Mesenchymal stem cell (in vitro differentiated cells and primary cell): Measurements from ENCODE around the gene DCAF7.

Experiments used
- DNase-seq: peaks from one replicate; pipeline ENCODE4 v3.0.0-alpha.2; 2013
- H2AFZ ChIP-seq: one replicate; pipeline ENCODE4 v1.6.1; 2013; ENCODE audit warnings: low read depth, mild to moderate bottlenecking, control low read depth, inconsistent platforms, low read length, moderate library complexity
- H2AK5ac ChIP-seq: 2 replicates; pipeline ENCODE4 v1.6.1; 2013; ENCODE audit warnings: low read length, moderate library complexity, mild to moderate bottlenecking, inconsistent platforms; ENCODE audit not compliant: severe bottlenecking
- H2BK120ac ChIP-seq: one replicate; pipeline ENCODE4 v1.6.1; 2013; ENCODE audit warnings: low read depth, mild to moderate bottlenecking, inconsistent platforms, low read length, moderate library complexity
- H2BK12ac ChIP-seq, 2 experiments: one replicate each; pipeline ENCODE4 v1.6.1; 2013; ENCODE audit warnings: inconsistent platforms in 2 of 2, low read length in 2 of 2, mild to moderate bottlenecking in 2 of 2, moderate library complexity in 2 of 2, control low read depth in 1 of 2
- H2BK15ac ChIP-seq: one replicate; pipeline ENCODE4 v1.6.1; 2013; ENCODE audit warnings: mild to moderate bottlenecking, low read depth, inconsistent platforms; ENCODE audit not compliant: poor library complexity, severe bottlenecking
- H2BK5ac ChIP-seq: 2 replicates; pipeline ENCODE4 v1.6.1; 2013; ENCODE audit warnings: low read depth, mild to moderate bottlenecking, low read length, control low read depth, inconsistent platforms; ENCODE audit not compliant: poor library complexity, severe bottlenecking
- H3K14ac ChIP-seq, 2 experiments: one replicate each; pipeline ENCODE4 v1.6.1; 2013; ENCODE audit warnings: inconsistent platforms in 2 of 2, low read length in 2 of 2, control low read depth in 1 of 2, mild to moderate bottlenecking in 1 of 2, moderate library complexity in 1 of 2
- H3K18ac ChIP-seq, 2 experiments: one replicate each; pipeline ENCODE4 v1.6.1; 2013; ENCODE audit warnings: inconsistent platforms in 2 of 2, low read length in 2 of 2, control low read depth in 1 of 2, low read depth in 1 of 2, mild to moderate bottlenecking in 1 of 2
- H3K23ac ChIP-seq, 2 experiments: one replicate each; pipeline ENCODE4 v1.6.1; 2013; ENCODE audit warnings: inconsistent platforms in 2 of 2, low read length in 2 of 2, mild to moderate bottlenecking in 2 of 2, moderate library complexity in 2 of 2, control low read depth in 1 of 2
- H3K27ac ChIP-seq: 2 replicates; pipeline ENCODE4 v1.5.1; 2013; ENCODE audit warnings: mild to moderate bottlenecking, moderate library complexity, low read length, control low read depth, inconsistent platforms; ENCODE audit not compliant: poor library complexity, severe bottlenecking
- H3K27me3 ChIP-seq, 2 experiments: 2 replicates each; pipeline versions ENCODE4 v1.6.1 to v1.7.0; 2013; ENCODE audit warnings: low read length in 2 of 2, mild to moderate bottlenecking in 2 of 2, moderate library complexity in 2 of 2, control low read depth in 1 of 2, inconsistent platforms in 1 of 2; ENCODE audit not compliant: control insufficient read depth in 1 of 2, insufficient read depth in 1 of 2
- H3K36me3 ChIP-seq, 2 experiments: 2 replicates each; pipeline versions ENCODE4 v1.6.1 to v1.7.0; 2013; ENCODE audit warnings: low read length in 2 of 2, control low read depth in 1 of 2, inconsistent platforms in 1 of 2, low read depth in 1 of 2, mild to moderate bottlenecking in 1 of 2; ENCODE audit not compliant: insufficient read depth in 2 of 2, control insufficient read depth in 1 of 2
- H3K4ac ChIP-seq, 2 experiments: one replicate each; pipeline ENCODE4 v1.6.1; 2013; ENCODE audit warnings: inconsistent platforms in 2 of 2, low read length in 2 of 2, mild to moderate bottlenecking in 2 of 2, moderate library complexity in 2 of 2, control low read depth in 1 of 2, low read depth in 1 of 2
- H3K4me1 ChIP-seq: 2 replicates; pipeline ENCODE4 v1.6.1; 2013; ENCODE audit warnings: low read depth, low read length, control low read depth; ENCODE audit not compliant: control insufficient read depth, insufficient read depth
- H3K4me2 ChIP-seq: 2 replicates; pipeline ENCODE4 v1.6.1; 2013; ENCODE audit warnings: low read length, mild to moderate bottlenecking, inconsistent platforms; ENCODE audit not compliant: poor library complexity, severe bottlenecking
- H3K4me3 ChIP-seq, 2 experiments: 2 replicates each; pipeline versions ENCODE4 v1.5.1 to v1.7.0; 2013; ENCODE audit warnings: low read length in 2 of 2, mild to moderate bottlenecking in 2 of 2, control low read depth in 1 of 2, low read depth in 1 of 2; ENCODE audit not compliant: insufficient read depth in 1 of 2
- H3K79me1 ChIP-seq: replicated peaks from 2 replicates; pipeline ENCODE4 v1.6.1; 2013; ENCODE audit warnings: mild to moderate bottlenecking, control low read depth, low read length, inconsistent platforms; ENCODE audit not compliant: poor library complexity, severe bottlenecking
- H3K9ac ChIP-seq: 2 replicates; pipeline ENCODE4 v1.7.0; 2013; ENCODE audit warnings: mild to moderate bottlenecking, low read length, moderate library complexity
- H3K9me3 ChIP-seq: 2 replicates; pipeline ENCODE4 v1.7.0; 2013; ENCODE audit warnings: mild to moderate bottlenecking, low read length; ENCODE audit not compliant: control insufficient read depth
- H4K8ac ChIP-seq: one replicate; pipeline ENCODE4 v1.6.1; 2013; ENCODE audit warnings: inconsistent platforms, mild to moderate bottlenecking, low read length, moderate library complexity
- H4K91ac ChIP-seq: one replicate; pipeline ENCODE4 v1.6.1; 2013; ENCODE audit warnings: mild to moderate bottlenecking, low read length, inconsistent platforms
- WGBS: methylation state at CpG from one replicate; pipeline ENCODE4 v1.1.7; 2013; ENCODE audit warnings: mixed read lengths; 5-methylcytosine and 5-hydroxymethylcytosine counted together

Gene DCAF7

GRCh38 chr17:63587770-63588169 lies 37.5 kb downstream of the DCAF7 start:
- H2BK5ac ChIP-seq = no peak overlapping the region

DNA sequence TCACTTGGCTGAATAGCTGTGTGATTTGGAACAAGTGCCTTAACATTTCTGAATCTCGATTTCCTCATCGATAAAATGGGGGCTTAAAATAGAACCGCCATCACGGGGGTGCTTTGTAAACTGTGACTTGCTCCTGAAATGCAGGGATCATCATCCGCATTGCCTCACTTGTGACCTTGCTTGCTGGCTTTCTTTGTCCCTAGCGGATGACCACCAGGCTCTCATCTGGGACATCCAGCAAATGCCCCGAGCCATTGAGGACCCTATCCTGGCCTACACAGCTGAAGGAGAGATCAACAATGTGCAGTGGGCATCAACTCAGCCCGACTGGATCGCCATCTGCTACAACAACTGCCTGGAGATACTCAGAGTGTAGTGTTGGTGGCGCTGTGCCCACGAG lies 38.5 kb downstream of the DCAF7 start:
- no peak overlapping the region for H2BK15ac ChIP-seq
- no peaks in the 10 kb centered on the region for H3K27me3 ChIP-seq
- H3K14ac ChIP-seq = no peak overlapping the region
- no peaks in the 10 kb centered on the region for H3K9me3 ChIP-seq
- no peak overlapping the region for H3K27ac ChIP-seq
- 96% methylated on average over 11 of the region's 11 CpGs for WGBS
- H3K4me3 ChIP-seq = no peak overlapping the region
- no peak overlapping the region for H2BK12ac ChIP-seq
- no peak overlapping the region for H4K91ac ChIP-seq
- no peak overlapping the region for H3K4me2 ChIP-seq
- H2BK5ac ChIP-seq = no peak overlapping the region
- no peak overlapping the region for H3K23ac ChIP-seq
- peaks cover 33% of the 10 kb centered on the region for H3K79me1 ChIP-seq
- H3K9ac ChIP-seq = no peak overlapping the region
- H3K4ac ChIP-seq = no peak overlapping the region
- peaks cover 68 to 85% of the 10 kb centered on the region in 2 experiments for H3K36me3 ChIP-seq
- no peaks in the 10 kb centered on the region for H3K4me1 ChIP-seq
- no peak overlapping the region for H4K8ac ChIP-seq
- DNase-seq = no peak
- H2AK5ac ChIP-seq = no peak overlapping the region
- H2BK120ac ChIP-seq = no peak overlapping the region
- no peak overlapping the region for H2AFZ ChIP-seq
- H3K18ac ChIP-seq = no peak overlapping the region

More at GRCh38 chr17:63587770-63588169, 37.5 kb downstream of the DCAF7 start:
- H2BK15ac ChIP-seq = no peak overlapping the region
- no peaks in the 10 kb centered on the region for H3K4me1 ChIP-seq
- H3K23ac ChIP-seq = no peak overlapping the region
- no peak overlapping the region for H2AFZ ChIP-seq
- no peak overlapping the region for H3K4ac ChIP-seq
- no peaks in the 10 kb centered on the region for H3K9me3 ChIP-seq
- peaks cover 73 to 85% of the 10 kb centered on the region in 2 experiments for H3K36me3 ChIP-seq
- no peak overlapping the region for H3K4me3 ChIP-seq
- WGBS = 96% methylated on average over 3 of the region's 5 CpGs
- no peaks in the 10 kb centered on the region for H3K27me3 ChIP-seq
- H3K18ac ChIP-seq = no peak overlapping the region
- no peak overlapping the region for H3K14ac ChIP-seq
- peaks cover 43% of the 10 kb centered on the region for H3K79me1 ChIP-seq
- no peak overlapping the region for H2BK120ac ChIP-seq
- no peak overlapping the region for H4K8ac ChIP-seq
- H2BK12ac ChIP-seq = no peak overlapping the region
- H2AK5ac ChIP-seq = no peak overlapping the region
- H4K91ac ChIP-seq = no peak overlapping the region
- H3K9ac ChIP-seq = no peak overlapping the region
- no peak overlapping the region for H3K4me2 ChIP-seq
- DNase-seq = no peak
- H3K27ac ChIP-seq = no peak overlapping the region

DNA sequence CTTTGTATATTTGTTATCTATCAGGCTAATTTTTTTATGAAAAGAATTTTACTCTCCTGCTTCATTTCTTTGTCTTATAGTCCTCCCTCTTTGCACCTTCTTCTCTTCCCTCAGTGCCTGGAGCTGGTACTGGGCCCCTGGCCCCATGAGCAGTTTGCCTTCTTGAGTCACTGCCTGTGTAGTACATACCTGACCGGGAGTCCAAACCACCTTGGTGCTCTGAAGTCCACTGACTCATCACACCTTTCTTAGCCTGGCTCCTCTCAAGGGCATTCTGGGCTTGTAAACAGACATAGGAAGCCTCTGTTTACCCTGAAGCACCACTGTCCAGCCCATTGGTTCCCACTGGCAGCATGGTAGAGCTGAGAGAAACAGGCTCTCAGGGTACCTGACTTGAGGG lies 39.4 kb downstream of the DCAF7 start:
- H3K79me1 ChIP-seq = peaks cover 31% of the 10 kb centered on the region
- H2AK5ac ChIP-seq = no peak overlapping the region
- no peaks in the 10 kb centered on the region for H3K4me1 ChIP-seq
- no peak overlapping the region for H4K8ac ChIP-seq
- no peak overlapping the region for H2BK120ac ChIP-seq
- no peak overlapping the region for H3K18ac ChIP-seq
- peaks cover 64 to 85% of the 10 kb centered on the region in 2 experiments for H3K36me3 ChIP-seq
- no peak overlapping the region for H2BK15ac ChIP-seq
- no peak for DNase-seq
- H2BK5ac ChIP-seq = no peak overlapping the region
- H3K23ac ChIP-seq = no peak overlapping the region
- H2BK12ac ChIP-seq = no peak overlapping the region
- no peak overlapping the region for H3K27ac ChIP-seq
- no peaks in the 10 kb centered on the region for H3K27me3 ChIP-seq
- H3K14ac ChIP-seq = no peak overlapping the region
- no peak overlapping the region for H3K4ac ChIP-seq
- H3K4me3 ChIP-seq = no peak overlapping the region
- H3K9me3 ChIP-seq = no peaks in the 10 kb centered on the region
- H3K4me2 ChIP-seq = no peak overlapping the region
- no peak overlapping the region for H3K9ac ChIP-seq
- no peak overlapping the region for H4K91ac ChIP-seq
- no peak overlapping the region for H2AFZ ChIP-seq
- 100% methylated on average over 1 of the region's 1 CpG for WGBS

DNA sequence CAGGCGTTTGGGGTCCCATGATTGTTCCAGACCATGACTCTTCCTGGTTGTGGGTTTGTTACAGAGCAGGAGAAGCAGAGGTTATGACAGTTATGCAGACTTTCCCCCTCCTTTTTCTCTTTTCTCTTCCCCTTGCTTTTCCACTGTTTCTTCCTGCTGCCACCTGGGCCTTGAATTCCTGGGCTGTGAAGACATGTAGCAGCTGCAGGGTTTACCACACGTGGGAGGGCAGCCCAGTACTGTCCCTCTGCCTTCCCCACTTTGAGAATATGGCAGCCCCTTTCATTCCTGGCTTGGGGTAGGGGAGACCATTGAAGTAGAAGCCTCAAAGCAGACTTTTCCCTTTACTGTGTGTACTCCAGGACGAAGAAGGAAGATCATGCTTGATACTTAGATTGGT lies 42.5 kb downstream of the DCAF7 start:
- Histone ChIP-seq H2AFZ (no peak overlapping the region), H2BK120ac (no peak overlapping the region), H2BK12ac (no peak overlapping the region), H3K9me3 (no peaks in the 10 kb centered on the region), H3K4me3 (no peak overlapping the region), H2AK5ac (no peak overlapping the region), H3K23ac (no peak overlapping the region), H4K8ac (no peak overlapping the region), H3K4me1 (no peaks in the 10 kb centered on the region), H3K14ac (no peak overlapping the region), H3K4me2 (no peak overlapping the region), H3K27ac (no peak overlapping the region), H4K91ac (no peak overlapping the region), H3K9ac (no peak overlapping the region), H3K4ac (no peak overlapping the region), H3K36me3 (peaks cover 48 to 63% of the 10 kb centered on the region in 2 experiments), H2BK15ac (no peak overlapping the region), H3K27me3 (no peaks in the 10 kb centered on the region), H3K18ac (no peak overlapping the region), H2BK5ac (no peak overlapping the region), H3K79me1 (peaks cover 23% of the 10 kb centered on the region)
- 92% methylated on average over 2 of the region's 3 CpGs for WGBS
- no peak for DNase-seq
